ENCODE data around the gene DNAJB9.
A peak's percentile ranks its signal among the peaks of the same experiment; 100 is the strongest.

DNAJB9 gene

DNA sequence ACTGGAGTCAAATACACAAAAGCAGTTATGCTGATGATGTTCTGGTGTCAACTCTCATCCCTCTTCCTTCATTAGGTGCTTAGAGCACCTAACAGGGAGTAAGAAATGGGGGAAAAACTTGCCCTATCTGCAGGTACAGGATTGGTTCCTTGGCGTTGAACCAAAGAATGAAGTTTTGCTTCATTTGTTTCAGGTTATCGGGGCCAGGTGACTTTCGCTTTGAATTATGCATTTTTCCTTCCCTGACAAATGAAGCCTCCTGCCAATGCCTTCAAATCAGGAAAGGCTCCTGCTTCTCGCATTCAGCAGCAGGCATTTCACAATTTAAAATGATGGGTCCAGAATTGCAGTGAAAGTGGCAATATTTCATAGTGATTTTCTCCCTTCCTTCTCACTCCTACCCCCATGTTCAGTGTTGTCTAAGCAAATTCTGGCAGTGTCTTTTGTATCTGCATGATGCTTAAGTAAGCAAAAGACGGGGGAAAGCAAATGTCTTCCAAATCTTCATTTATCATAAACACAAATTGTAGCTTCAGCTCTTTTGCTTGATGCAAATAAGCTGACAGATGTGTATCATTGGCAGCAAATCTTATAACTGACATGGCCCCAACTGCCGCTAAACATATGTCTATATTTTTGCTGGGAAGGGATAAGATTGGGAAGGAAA, 29.4 kb downstream of the DNAJB9 start:
- DNase-seq, result no peak
- in situ Hi-C loops (cut with MboI; ENCODE audit: low pct_unique_long_range_greater_than_20kb, low sequenced_read_pairs), result no loop called here

DNA sequence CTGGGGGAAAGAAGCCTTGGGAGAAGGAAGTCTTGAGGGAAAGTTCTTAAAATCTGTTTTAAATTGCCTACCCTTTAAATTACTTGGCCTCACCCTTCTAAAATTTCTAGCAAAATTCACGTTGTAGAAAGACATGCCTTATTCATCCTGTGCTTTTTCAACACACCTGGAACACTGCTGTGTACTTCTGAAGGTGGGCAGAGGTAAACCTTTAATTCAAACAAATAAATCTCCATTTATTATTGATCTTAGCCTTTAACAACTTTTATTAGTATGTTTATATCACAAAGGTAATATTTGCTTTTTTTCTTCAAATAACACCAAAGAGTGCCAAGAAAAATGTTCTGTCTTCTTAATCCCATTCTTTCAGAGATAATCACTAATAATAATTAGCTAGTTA, 30.7 kb downstream of the DNAJB9 start:
- DNase-seq, result no peak
- in situ Hi-C loops (cut with MboI; ENCODE audit: low pct_unique_long_range_greater_than_20kb, low sequenced_read_pairs), result no loop called here

- in situ Hi-C loops (cut with MboI; ENCODE audit: low pct_unique_long_range_greater_than_20kb, low sequenced_read_pairs), result no loop called here
- no peak for DNase-seq
Observed at GRCh38 chr7:108603656-108604306, 34.1 kb downstream of the DNAJB9 start.

GRCh38 chr7:108604307-108605077, 34.8 kb downstream of the DNAJB9 start:
- in situ Hi-C loops (cut with MboI; ENCODE audit: low pct_unique_long_range_greater_than_20kb, low sequenced_read_pairs), result no loop called here

GRCh38 chr7:108605559-108606201, 36.0 kb downstream of the DNAJB9 start:
- no peak for DNase-seq
- in situ Hi-C loops (cut with MboI; ENCODE audit: low pct_unique_long_range_greater_than_20kb, low sequenced_read_pairs), result no loop called here

More at GRCh38 chr7:108604307-108605077, 34.8 kb downstream of the DNAJB9 start:
- no peak for DNase-seq

DNA sequence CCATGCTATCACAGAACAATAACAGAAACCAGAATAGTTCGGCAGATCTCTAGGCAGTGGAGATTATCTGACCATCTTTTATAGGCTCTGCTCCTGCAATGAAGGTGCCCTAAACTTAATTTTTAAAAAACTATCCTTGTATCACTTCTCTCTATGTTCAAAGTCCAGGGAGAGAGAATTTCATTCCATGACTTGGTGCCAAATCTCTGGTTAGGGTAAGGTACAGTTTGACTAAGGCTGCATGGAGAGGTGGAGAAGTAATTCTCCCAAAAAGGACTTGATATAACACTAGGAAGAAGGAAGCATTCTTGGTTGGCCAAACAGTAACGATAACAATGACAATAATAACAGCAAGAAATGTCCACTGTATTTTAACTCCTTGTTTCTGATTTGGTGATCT, 40.0 kb downstream of the DNAJB9 start:
- no peak for DNase-seq
- in situ Hi-C loops (cut with MboI; ENCODE audit: low pct_unique_long_range_greater_than_20kb, low sequenced_read_pairs), result no loop called here

- DNase-seq, result no peak
- in situ Hi-C loops (cut with MboI; ENCODE audit: low pct_unique_long_range_greater_than_20kb, low sequenced_read_pairs), result no loop called here
Observed at GRCh38 chr7:108611268-108611667, 41.6 kb downstream of the DNAJB9 start.

GRCh38 chr7:108613147-108613948, 43.7 kb downstream of the DNAJB9 start:
- DNase-seq, result peak; percentile 68
- in situ Hi-C loops (cut with MboI; ENCODE audit: low pct_unique_long_range_greater_than_20kb, low sequenced_read_pairs), result no loop called here

DNA sequence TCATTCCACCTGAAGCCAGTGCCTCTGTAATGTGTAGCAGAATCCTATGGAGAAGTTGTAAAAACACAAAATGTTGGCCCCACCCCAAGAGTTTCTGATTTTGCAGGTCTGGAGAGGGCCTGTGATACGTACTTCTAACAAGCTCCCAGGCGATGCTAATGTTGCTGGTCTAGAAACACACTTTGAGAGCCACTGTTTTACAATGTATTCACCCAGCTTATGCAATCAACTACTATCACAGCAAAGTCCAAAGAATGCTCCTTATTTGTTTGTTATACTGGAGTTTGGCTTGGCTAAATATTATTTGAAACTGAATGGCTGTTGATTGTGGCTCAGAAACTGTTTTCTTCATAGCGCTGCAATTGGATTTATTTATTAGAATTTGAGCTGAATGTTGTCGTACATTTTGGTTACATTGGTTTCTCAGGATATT, 44.3 kb downstream of the DNAJB9 start:
- no peak for DNase-seq
- in situ Hi-C loops (cut with MboI; ENCODE audit: low pct_unique_long_range_greater_than_20kb, low sequenced_read_pairs), result no loop called here

GRCh38 chr7:108614896-108615295, 45.2 kb downstream of the DNAJB9 start:
- DNase-seq, result no peak
- in situ Hi-C loops (cut with MboI; ENCODE audit: low pct_unique_long_range_greater_than_20kb, low sequenced_read_pairs), result no loop called here

- no peak for DNase-seq
- in situ Hi-C loops (cut with MboI; ENCODE audit: low pct_unique_long_range_greater_than_20kb, low sequenced_read_pairs), result no loop called here
Observed at GRCh38 chr7:108618056-108618455, 48.4 kb downstream of the DNAJB9 start.

DNA sequence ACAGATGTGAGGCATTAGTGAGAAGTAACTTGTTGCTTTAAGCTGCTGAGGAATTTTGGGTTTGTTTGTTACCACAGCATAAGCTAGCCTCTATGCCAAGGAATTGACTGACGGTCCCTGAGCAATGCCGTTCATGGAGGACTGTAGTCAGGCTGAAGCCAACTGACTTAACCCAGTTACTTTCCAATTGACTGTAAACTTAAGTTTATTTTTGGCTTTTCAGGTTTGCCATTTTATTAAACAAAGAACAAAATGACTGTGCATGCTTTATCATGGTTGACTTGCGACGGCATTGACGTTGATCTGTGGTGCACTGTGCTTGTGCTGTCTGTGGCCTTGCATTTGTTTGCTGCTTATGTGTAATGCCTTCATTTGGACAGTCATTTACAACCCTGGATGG, 53.5 kb downstream of the DNAJB9 start:
- DNase-seq, result no peak
- in situ Hi-C loops (cut with MboI; ENCODE audit: low pct_unique_long_range_greater_than_20kb, low sequenced_read_pairs), result no loop called here

Data from KBM-7 (cell line).